ENCODE results near the gene PRDM5. TPM values are rescaled to one million over a fixed set of nuclear protein-coding genes. Genes with fewer than 3 reads are reported as not detected.

Gene PRDM5
- total and polyA plus RNA-seq, 5 donors from 2014 or later = 0.07 to 0.67 (median 0.11) TPM; not detected in 2

DNA sequence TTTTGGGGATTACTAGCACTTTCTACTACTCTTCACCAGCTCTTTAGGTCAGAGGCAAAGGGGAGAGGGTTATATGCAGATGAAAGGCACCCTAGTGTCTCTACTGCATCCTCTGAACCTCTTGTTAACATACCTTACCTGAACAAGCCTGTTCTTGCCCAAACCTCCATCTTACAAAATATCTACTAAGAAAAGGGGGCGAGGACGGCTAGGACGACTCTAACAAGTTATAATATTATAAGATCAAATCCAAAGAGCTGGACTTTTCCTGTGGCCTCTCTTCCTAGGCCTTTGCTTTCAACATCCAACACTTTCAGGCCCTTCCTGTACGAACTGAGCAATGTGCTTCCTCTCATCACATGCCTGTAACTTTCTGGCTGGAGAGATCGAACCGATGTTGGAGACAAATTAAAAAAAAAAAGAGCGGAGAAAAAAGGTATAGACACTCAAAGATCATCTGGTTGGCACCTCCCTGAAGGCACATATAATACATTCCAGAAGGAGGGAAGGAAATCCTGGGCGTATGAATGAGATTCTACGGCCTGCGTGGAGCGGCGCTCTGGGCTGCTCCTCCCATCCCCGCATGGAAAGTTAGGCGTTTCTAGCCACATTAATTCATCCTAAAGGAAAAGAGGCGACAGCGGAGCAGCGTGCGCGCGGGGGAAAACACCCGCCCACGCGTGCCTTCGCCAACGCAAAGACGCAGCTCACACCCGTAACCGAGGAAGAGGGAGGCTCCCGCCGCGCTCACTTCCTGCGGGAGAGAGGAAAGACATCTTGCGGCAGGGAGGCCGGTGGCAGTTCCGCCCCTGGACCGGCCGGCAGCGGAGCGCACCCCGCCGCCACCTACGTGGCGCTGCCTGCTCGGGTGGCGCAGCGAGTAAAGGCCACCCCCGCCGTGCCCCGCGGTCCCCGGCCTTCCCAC is 808 bp downstream of the PRDM5 start:
- Histone ChIP-seq H3K27ac (ENCODE audit: insufficient read depth, low read length, poor library complexity, severe bottlenecking) (no peak overlapping the region), H3K4me3 (ENCODE audit: low read depth, low read length) (no peak overlapping the region), H3K4me1 (ENCODE audit: control insufficient read depth, insufficient read depth, low read length, poor library complexity, severe bottlenecking) (peaks cover 6% of the 10 kb centered on the region), H3K27me3 (ENCODE audit: control insufficient read depth, insufficient read depth, low read length) (peaks cover 43% of the 10 kb centered on the region), H3K9me3 (ENCODE audit: control insufficient read depth in 2 of 2, low read length in 2 of 2) (no peaks in the 10 kb centered on the region), H3K36me3 (ENCODE audit: control insufficient read depth, insufficient read depth, low read length) (no peaks in the 10 kb centered on the region)
- ATAC-seq (ENCODE audit: low read depth in 2 of 2) (no peak), DNase-seq (peak in 1 of 3 donors; percentile 9)
- peak overlapping the region in 1 of 3 donors; percentile 52 for H3K27ac Mint-ChIP-seq
- H3K4me1 Mint-ChIP-seq = peaks cover 0 to 12% (median 5%) of the 10 kb centered on the region in 4 donors
- peaks cover 7% of the 10 kb centered on the region for H3K36me3 Mint-ChIP-seq
- peaks cover 0 to 4% (median 0%) of the 10 kb centered on the region in 7 donors for H3K9me3 Mint-ChIP-seq
- peaks cover 76% of the 10 kb centered on the region for H3K27me3 Mint-ChIP-seq
- H3K4me3 Mint-ChIP-seq = peak overlapping the region; percentile 8 to 92 (median 52)

DNA sequence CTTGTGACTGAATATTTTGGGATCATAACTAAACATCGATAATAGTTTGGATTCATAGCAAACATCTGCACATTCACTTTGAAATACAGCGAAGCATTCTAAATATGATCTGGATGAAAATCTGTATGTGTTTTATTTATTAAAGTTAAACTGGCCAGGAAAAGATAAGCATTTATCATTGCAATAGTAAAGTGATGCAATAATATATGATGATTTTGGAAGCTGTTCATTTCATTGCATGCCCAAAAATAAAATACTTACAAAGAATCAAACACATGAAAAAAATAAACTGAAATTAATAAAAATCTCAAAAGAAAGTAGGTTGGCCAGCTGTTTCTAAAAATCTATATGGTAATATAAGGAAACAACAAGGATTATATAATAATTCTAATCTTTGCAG is 1.9 kb downstream of the PRDM5 start:
- Histone ChIP-seq H3K4me3 (ENCODE audit: low read depth, low read length) (no peak overlapping the region), H3K36me3 (ENCODE audit: control insufficient read depth, insufficient read depth, low read length) (no peaks in the 10 kb centered on the region), H3K27ac (ENCODE audit: insufficient read depth, low read length, poor library complexity, severe bottlenecking) (no peak overlapping the region), H3K4me1 (ENCODE audit: control insufficient read depth, insufficient read depth, low read length, poor library complexity, severe bottlenecking) (peaks cover 6% of the 10 kb centered on the region), H3K27me3 (ENCODE audit: control insufficient read depth, insufficient read depth, low read length) (peaks cover 39% of the 10 kb centered on the region), H3K9me3 (ENCODE audit: control insufficient read depth in 2 of 2, low read length in 2 of 2) (no peaks in the 10 kb centered on the region)
- H3K36me3 Mint-ChIP-seq = peaks cover 7% of the 10 kb centered on the region
- ATAC-seq (ENCODE audit: low read depth in 2 of 2) (no peak), DNase-seq (no peak)
- H3K27me3 Mint-ChIP-seq = peaks cover 75% of the 10 kb centered on the region
- H3K4me1 Mint-ChIP-seq = peaks cover 0 to 12% (median 5%) of the 10 kb centered on the region in 4 donors
- no peak overlapping the region for H3K4me3 Mint-ChIP-seq
- peaks cover 0 to 4% (median 0%) of the 10 kb centered on the region in 7 donors for H3K9me3 Mint-ChIP-seq
- H3K27ac Mint-ChIP-seq = no peak overlapping the region

DNA sequence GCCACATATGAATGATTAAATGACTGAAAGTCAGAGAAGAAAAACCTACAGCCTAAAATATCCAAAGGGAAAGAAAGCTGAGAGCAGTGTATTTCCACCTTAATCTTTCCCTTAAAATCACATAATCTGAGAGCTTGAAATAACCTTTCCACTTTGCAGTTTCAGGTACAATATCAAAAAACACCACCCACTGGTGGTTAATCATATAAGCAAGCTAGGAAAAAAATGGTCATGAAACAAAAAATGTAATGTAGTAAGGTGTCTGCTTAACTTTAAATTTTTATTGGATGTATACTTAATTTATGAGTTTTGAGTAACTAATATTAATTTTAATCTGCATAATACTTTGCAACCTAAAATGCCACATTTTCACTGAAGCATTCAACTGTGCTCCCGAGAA is 3.2 kb downstream of the PRDM5 start:
- Mint-ChIP-seq H3K4me3 (peak overlapping the region in 1 of 4 donors; percentile 81), H3K9me3 (peaks cover 0 to 4% (median 0%) of the 10 kb centered on the region in 7 donors), H3K4me1 (peaks cover 0 to 12% (median 5%) of the 10 kb centered on the region in 4 donors), H3K27ac (no peak overlapping the region), H3K36me3 (peaks cover 7% of the 10 kb centered on the region), H3K27me3 (peaks cover 69% of the 10 kb centered on the region)
- H3K27me3 ChIP-seq (ENCODE audit: control insufficient read depth, insufficient read depth, low read length) = peaks cover 32% of the 10 kb centered on the region
- H3K4me1 ChIP-seq (ENCODE audit: control insufficient read depth, insufficient read depth, low read length, poor library complexity, severe bottlenecking) = peaks cover 6% of the 10 kb centered on the region
- no peaks in the 10 kb centered on the region for H3K9me3 ChIP-seq (ENCODE audit: control insufficient read depth in 2 of 2, low read length in 2 of 2)
- ATAC-seq (ENCODE audit: low read depth in 2 of 2) (no peak), DNase-seq (no peak)
- H3K4me3 ChIP-seq (ENCODE audit: low read depth, low read length) = no peak overlapping the region
- no peaks in the 10 kb centered on the region for H3K36me3 ChIP-seq (ENCODE audit: control insufficient read depth, insufficient read depth, low read length)
- H3K27ac ChIP-seq (ENCODE audit: insufficient read depth, low read length, poor library complexity, severe bottlenecking) = no peak overlapping the region

DNA sequence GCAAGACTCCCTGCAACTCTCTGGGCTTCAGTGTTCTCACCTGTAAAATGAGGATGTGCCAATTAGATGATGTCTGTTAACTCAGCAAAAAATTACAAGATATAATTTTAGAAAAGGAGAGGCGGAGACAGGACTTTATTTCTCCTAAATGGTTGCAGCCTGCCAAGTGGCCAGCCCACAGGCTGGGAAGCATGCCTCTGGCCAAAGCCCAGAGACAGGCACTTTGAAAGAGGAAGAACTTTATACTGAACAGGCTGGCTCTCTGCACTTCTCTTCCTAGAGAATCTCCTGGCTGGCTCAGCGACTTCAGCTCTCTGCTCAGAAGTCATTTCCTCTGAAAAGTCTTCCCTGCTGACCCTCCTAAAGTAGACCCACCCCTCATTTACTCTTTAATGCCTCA is 3.7 kb downstream of the PRDM5 start:
- Histone ChIP-seq H3K9me3 (ENCODE audit: control insufficient read depth in 2 of 2, low read length in 2 of 2) (no peaks in the 10 kb centered on the region), H3K4me1 (ENCODE audit: control insufficient read depth, insufficient read depth, low read length, poor library complexity, severe bottlenecking) (peaks cover 6% of the 10 kb centered on the region), H3K36me3 (ENCODE audit: control insufficient read depth, insufficient read depth, low read length) (no peaks in the 10 kb centered on the region), H3K27me3 (ENCODE audit: control insufficient read depth, insufficient read depth, low read length) (peaks cover 27% of the 10 kb centered on the region), H3K4me3 (ENCODE audit: low read depth, low read length) (no peak overlapping the region), H3K27ac (ENCODE audit: insufficient read depth, low read length, poor library complexity, severe bottlenecking) (no peak overlapping the region)
- DNase-seq (no peak), ATAC-seq (ENCODE audit: low read depth in 2 of 2) (no peak)
- H3K4me3 Mint-ChIP-seq = peak overlapping the region in 1 of 4 donors; percentile 81
- H3K9me3 Mint-ChIP-seq = peaks cover 0 to 4% (median 0%) of the 10 kb centered on the region in 7 donors
- peaks cover 64% of the 10 kb centered on the region for H3K27me3 Mint-ChIP-seq
- H3K4me1 Mint-ChIP-seq = peaks cover 0 to 12% (median 5%) of the 10 kb centered on the region in 4 donors
- no peak overlapping the region for H3K27ac Mint-ChIP-seq
- peaks cover 7% of the 10 kb centered on the region for H3K36me3 Mint-ChIP-seq

DNA sequence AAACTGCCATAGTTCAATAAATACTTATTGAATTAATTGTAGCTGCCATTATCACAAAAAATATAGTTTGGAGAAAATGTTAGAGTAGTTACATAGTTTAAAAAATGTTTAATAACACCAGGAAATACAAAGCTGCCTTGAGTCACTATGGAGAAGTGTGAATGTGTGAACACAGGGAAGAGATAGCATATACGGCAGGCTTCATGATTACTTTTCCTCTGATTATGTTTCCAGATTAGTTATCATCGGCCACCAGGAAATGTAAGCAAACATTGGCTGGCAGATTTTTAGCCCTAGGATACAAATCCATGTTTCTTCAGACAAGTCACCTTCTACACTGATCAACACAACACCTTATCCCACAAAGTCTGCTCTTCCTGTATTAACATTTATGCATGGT is 4.4 kb downstream of the PRDM5 start:
- H3K36me3 Mint-ChIP-seq = peaks cover 7% of the 10 kb centered on the region
- H3K9me3 ChIP-seq (ENCODE audit: control insufficient read depth in 2 of 2, low read length in 2 of 2) = no peaks in the 10 kb centered on the region
- no peak overlapping the region for H3K4me3 Mint-ChIP-seq
- peaks cover 57% of the 10 kb centered on the region for H3K27me3 Mint-ChIP-seq
- H3K4me1 ChIP-seq (ENCODE audit: control insufficient read depth, insufficient read depth, low read length, poor library complexity, severe bottlenecking) = peaks cover 6% of the 10 kb centered on the region
- DNase-seq (no peak), ATAC-seq (ENCODE audit: low read depth in 2 of 2) (no peak)
- H3K27me3 ChIP-seq (ENCODE audit: control insufficient read depth, insufficient read depth, low read length) = peaks cover 21% of the 10 kb centered on the region
- H3K4me3 ChIP-seq (ENCODE audit: low read depth, low read length) = no peak overlapping the region
- H3K4me1 Mint-ChIP-seq = peaks cover 0 to 9% (median 5%) of the 10 kb centered on the region in 4 donors
- H3K36me3 ChIP-seq (ENCODE audit: control insufficient read depth, insufficient read depth, low read length) = no peaks in the 10 kb centered on the region
- H3K27ac ChIP-seq (ENCODE audit: insufficient read depth, low read length, poor library complexity, severe bottlenecking) = no peak overlapping the region
- H3K9me3 Mint-ChIP-seq = peaks cover 0 to 4% (median 0%) of the 10 kb centered on the region in 7 donors
- no peak overlapping the region for H3K27ac Mint-ChIP-seq

DNA sequence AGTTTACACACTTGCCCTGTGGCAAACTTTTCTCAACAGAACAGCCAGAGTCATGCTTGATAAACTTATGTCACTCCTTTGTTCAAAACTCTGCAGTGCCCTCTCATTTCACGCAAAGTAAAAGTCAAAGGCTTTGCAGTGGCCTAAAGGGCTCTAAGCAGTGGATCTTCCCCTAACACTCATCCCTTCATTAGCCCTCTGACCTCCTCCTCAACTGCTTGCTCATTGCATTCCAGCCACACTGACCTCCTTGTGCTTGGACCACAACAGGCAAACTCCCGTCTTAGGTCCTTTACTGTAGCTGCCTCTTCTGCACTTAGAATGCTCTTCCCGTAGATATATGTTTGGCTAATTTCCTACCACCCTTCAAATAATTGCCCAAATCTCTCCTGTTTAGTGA is 5.6 kb downstream of the PRDM5 start:
- H3K4me3 Mint-ChIP-seq = no peak overlapping the region
- H3K36me3 Mint-ChIP-seq = peaks cover 7% of the 10 kb centered on the region
- Histone ChIP-seq H3K36me3 (ENCODE audit: control insufficient read depth, insufficient read depth, low read length) (no peaks in the 10 kb centered on the region), H3K9me3 (ENCODE audit: control insufficient read depth in 2 of 2, low read length in 2 of 2) (no peaks in the 10 kb centered on the region), H3K4me3 (ENCODE audit: low read depth, low read length) (no peak overlapping the region), H3K4me1 (ENCODE audit: control insufficient read depth, insufficient read depth, low read length, poor library complexity, severe bottlenecking) (no peaks in the 10 kb centered on the region), H3K27ac (ENCODE audit: insufficient read depth, low read length, poor library complexity, severe bottlenecking) (no peak overlapping the region), H3K27me3 (ENCODE audit: control insufficient read depth, insufficient read depth, low read length) (peaks cover 22% of the 10 kb centered on the region)
- peaks cover 56% of the 10 kb centered on the region for H3K27me3 Mint-ChIP-seq
- H3K27ac Mint-ChIP-seq = no peak overlapping the region
- peaks cover 0 to 6% (median 4%) of the 10 kb centered on the region in 4 donors for H3K4me1 Mint-ChIP-seq
- peaks cover 0 to 4% (median 0%) of the 10 kb centered on the region in 7 donors for H3K9me3 Mint-ChIP-seq
- DNase-seq (no peak), ATAC-seq (ENCODE audit: low read depth in 2 of 2) (no peak)

DNA sequence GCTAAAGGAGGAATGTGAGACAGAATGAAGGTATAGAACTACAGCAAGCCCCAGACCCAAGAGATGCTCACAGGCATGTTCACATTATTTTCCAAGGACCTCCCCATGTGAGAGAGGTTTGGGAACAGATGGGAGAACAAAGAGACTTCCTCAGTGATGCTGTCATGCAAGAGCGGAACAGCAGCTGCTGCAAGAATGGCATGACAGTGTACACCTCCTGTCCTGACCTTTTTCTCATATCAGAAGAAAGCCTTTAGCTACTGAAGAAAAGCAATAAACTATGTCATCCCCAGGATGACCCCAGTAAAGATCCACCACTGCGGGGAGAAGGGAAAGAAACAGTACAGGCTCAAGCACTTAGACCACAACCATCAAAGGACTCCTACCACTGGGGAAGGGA is 7.2 kb downstream of the PRDM5 start:
- no peaks in the 10 kb centered on the region for H3K4me1 Mint-ChIP-seq
- no peaks in the 10 kb centered on the region for H3K4me1 ChIP-seq (ENCODE audit: control insufficient read depth, insufficient read depth, low read length, poor library complexity, severe bottlenecking)
- H3K9me3 ChIP-seq (ENCODE audit: control insufficient read depth in 2 of 2, low read length in 2 of 2) = no peaks in the 10 kb centered on the region
- H3K4me3 ChIP-seq (ENCODE audit: low read depth, low read length) = no peak overlapping the region
- H3K27ac ChIP-seq (ENCODE audit: insufficient read depth, low read length, poor library complexity, severe bottlenecking) = no peak overlapping the region
- no peak overlapping the region for H3K27ac Mint-ChIP-seq
- H3K4me3 Mint-ChIP-seq = no peak overlapping the region
- H3K27me3 ChIP-seq (ENCODE audit: control insufficient read depth, insufficient read depth, low read length) = peaks cover 15% of the 10 kb centered on the region
- H3K36me3 ChIP-seq (ENCODE audit: control insufficient read depth, insufficient read depth, low read length) = no peaks in the 10 kb centered on the region
- H3K9me3 Mint-ChIP-seq = peaks cover 0 to 2% (median 0%) of the 10 kb centered on the region in 7 donors
- ATAC-seq (ENCODE audit: low read depth in 2 of 2) = no peak
- no peaks in the 10 kb centered on the region for H3K36me3 Mint-ChIP-seq
- peaks cover 46% of the 10 kb centered on the region for H3K27me3 Mint-ChIP-seq
- no peak for DNase-seq

Measured in CD4-positive, CD25-positive, alpha-beta regulatory T cell (primary cell).